NCI-H146 treated with DMSO at 0.1 percent for 48 hours (cell line): ENCODE results near the gene SNIP1.
"Not testable (repeated sequence)": the region's sequence is repeated elsewhere in the genome, so short reads cannot be mapped to it uniquely, and the experiment has no call there.

Experiments used
- DNase-seq: peaks from one replicate; lab custom pipeline; 2025; ENCODE audit not compliant: unreplicated experiment; lab: John Stamatoyannopoulos, UW

Gene SNIP1

GRCh38 chr1:37514350-37515184 is 39.5 kb downstream of the SNIP1 start, which contains the start of gene MEAF6:
TSS of gene MEAF6 (minus strand) at chr1:37514766. CDS start at chr1:37514746, 20 bp downstream.
- peak; percentile 51 for DNase-seq

DNA sequence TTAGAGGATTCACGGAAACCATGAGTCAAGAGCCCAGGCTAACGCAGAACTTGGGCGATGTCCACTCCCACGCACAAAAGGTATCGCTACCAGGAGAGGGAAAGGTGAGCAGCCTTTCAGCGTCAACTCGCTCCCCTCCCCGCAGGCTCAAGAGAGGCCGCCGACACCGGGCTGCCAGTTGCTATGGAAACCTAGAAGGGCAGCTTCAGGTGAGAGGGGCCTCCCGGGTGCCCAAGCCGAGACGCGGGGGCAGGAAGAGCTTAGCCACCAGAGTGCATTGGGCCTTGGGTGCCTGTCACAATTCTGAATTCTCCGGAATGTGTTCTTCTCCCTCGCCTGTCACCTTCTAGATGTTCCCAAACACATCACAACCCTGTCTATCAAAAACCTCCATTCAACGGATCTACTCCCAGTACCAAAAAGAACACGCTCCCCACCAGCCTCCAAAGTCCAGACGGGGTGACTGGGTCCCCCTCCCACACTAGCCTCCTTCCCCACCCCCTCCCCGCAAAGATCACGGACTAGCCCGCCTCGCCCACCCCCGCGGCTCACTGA is 40.2 kb downstream of the SNIP1 start:
- DNase-seq = peak; percentile 49

GRCh38 chr1:37509181-37509580 is 44.9 kb downstream of the SNIP1 start:
- DNase-seq = no peak

GRCh38 chr1:37506740-37507139 is 47.4 kb downstream of the SNIP1 start:
- DNase-seq = no peak

GRCh38 chr1:37502791-37503190 is 51.3 kb downstream of the SNIP1 start:
- DNase-seq = not testable (repeated sequence)

DNA sequence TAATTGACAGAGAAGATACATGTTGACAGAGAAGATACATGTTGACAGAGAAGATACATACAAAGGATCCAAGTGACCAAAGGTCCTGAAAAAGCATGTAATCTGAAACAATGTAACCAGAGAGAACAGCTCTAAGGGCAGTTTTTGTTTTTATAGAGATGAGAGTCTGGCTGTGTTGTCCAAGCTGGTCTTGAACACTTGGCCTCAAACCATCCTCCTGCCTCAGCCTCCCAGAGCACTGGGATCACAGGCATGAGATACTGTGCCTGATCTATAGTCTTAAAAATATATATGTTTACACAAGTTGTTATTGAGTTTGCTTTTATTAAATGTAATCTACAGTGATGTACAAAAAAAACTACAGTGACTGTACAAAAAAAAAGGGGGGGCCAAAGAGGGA is 52.0 kb downstream of the SNIP1 start:
- DNase-seq = no peak

DNA sequence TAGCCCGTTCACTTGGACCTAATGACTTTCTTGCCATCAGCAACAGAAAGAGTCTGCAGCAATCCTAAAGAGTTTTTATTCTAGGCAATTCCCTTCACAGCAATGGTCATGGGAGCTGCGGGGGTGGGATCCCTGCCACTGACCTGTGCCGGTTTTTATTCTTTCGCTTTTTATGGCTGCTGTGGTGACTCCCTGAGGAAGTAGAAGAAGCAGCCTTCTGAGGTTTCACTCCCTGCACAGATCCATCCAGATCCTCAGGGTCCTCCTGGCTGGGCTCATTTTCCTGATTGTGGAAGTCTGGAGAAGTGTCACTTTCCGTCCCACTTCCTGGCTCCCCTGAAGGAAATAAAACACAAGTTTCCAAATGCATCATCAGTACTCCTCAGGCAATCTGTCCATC is 52.4 kb downstream of the SNIP1 start:
- no peak for DNase-seq

- DNase-seq = no peak
These were observed 55.0 kb downstream of the SNIP1 start for GRCh38 chr1:37498872-37499617.

DNA sequence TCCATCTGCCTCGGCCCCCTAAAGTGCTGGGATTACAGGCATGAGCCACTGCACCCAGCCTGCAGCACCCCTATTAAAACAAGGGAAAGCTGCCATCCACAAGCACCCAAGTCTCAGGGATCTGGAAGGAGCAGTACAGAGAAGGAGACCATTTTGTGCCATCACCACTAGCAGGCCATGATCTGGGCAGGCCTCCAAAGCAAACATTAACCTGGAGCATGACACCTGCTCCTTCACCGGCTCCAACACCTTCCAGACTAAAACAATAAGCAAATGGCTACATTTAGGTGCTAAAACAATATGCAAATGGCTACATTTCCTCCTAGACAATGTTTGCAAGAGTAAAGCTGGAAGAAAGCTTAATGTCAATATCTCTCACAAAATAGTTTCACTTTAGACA is 56.3 kb downstream of the SNIP1 start:
- peak; percentile 63 for DNase-seq

DNA sequence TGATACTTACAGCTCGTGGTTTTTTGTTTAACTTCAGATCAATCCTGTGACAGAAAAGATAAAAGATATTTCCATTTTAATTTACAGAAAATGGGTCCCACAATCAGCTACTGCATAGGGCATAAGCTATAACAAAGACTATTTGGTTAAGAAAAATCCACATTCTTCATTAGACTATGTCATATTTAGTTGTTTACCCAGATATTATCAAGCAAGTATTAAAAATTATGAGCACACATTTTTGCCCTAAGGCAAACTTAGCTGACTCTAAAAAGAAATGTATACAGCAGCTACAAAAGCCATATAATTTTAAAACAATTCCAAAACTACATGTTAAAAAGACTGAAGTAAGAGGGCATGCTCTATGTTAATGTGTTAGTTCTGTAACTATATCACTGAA is 58.2 kb downstream of the SNIP1 start:
- DNase-seq = no peak

- DNase-seq = no peak
These were observed 60.6 kb downstream of the SNIP1 start for GRCh38 chr1:37493336-37494098.

GRCh38 chr1:37487619-37487984 is 66.5 kb downstream of the SNIP1 start:
- DNase-seq = no peak

GRCh38 chr1:37486680-37487618 is 67.1 kb downstream of the SNIP1 start:
- DNase-seq = no peak

GRCh38 chr1:37485902-37486679 is 68.0 kb downstream of the SNIP1 start:
- DNase-seq = no peak
